ENCODE measurements around the gene ZNF784.

The ZNF784 gene

GRCh38 chr19:55603581-55604292 lies 20.6 kb downstream of the ZNF784 start:
- no peak for DNase-seq (ENCODE audit: low read depth in 2 of 2)

- no peak for DNase-seq (ENCODE audit: low read depth in 2 of 2)
Measured at GRCh38 chr19:55603115-55603514, 21.3 kb downstream of the ZNF784 start.

GRCh38 chr19:55602104-55603001 lies 22.0 kb downstream of the ZNF784 start:
- no peak for DNase-seq (ENCODE audit: low read depth in 2 of 2)

GRCh38 chr19:55601084-55601483 lies 23.3 kb downstream of the ZNF784 start:
- no peak for DNase-seq (ENCODE audit: low read depth in 2 of 2)

- no peak for DNase-seq (ENCODE audit: low read depth in 2 of 2)
Measured at GRCh38 chr19:55600662-55601028, 23.7 kb downstream of the ZNF784 start.

- DNase-seq (ENCODE audit: low read depth in 2 of 2), result peak; percentile 72 to 81
Measured at GRCh38 chr19:55599842-55600661, 24.3 kb downstream of the ZNF784 start, which contains the start of gene ZNF524. Gene ZNF524 (plus strand): TSS chr19:55600288. CDS start chr19:55602113, 1,825 bp downstream.

- peak; percentile 93 to 94 for DNase-seq (ENCODE audit: low read depth in 2 of 2)
Measured at GRCh38 chr19:55599468-55599841, 24.9 kb downstream of the ZNF784 start, which contains the start of gene FIZ1. Gene FIZ1 (minus strand): TSS chr19:55599517. CDS start chr19:55597865, 1,652 bp downstream.

- peak; percentile 85 to 92 for DNase-seq (ENCODE audit: low read depth in 2 of 2)
Measured at GRCh38 chr19:55598719-55599467, 25.5 kb downstream of the ZNF784 start.

GRCh38 chr19:55598034-55598433 lies 26.3 kb downstream of the ZNF784 start:
- DNase-seq (ENCODE audit: low read depth in 2 of 2), result no peak

- no peak for DNase-seq (ENCODE audit: low read depth in 2 of 2)
Measured at GRCh38 chr19:55597501-55597921, 26.9 kb downstream of the ZNF784 start.

- DNase-seq (ENCODE audit: low read depth in 2 of 2), result no peak
Measured at GRCh38 chr19:55596304-55596703, 28.1 kb downstream of the ZNF784 start.

- DNase-seq (ENCODE audit: low read depth in 2 of 2), result no peak
Measured at GRCh38 chr19:55594996-55595545, 29.3 kb downstream of the ZNF784 start.

GRCh38 chr19:55593096-55593772 lies 31.1 kb downstream of the ZNF784 start:
- no peak for DNase-seq (ENCODE audit: low read depth in 2 of 2)

GRCh38 chr19:55592391-55593090 lies 31.8 kb downstream of the ZNF784 start:
- no peak for DNase-seq (ENCODE audit: low read depth in 2 of 2)

GRCh38 chr19:55591555-55591954 lies 32.8 kb downstream of the ZNF784 start:
- DNase-seq (ENCODE audit: low read depth in 2 of 2), result no peak

GRCh38 chr19:55590617-55591016 lies 33.7 kb downstream of the ZNF784 start:
- no peak for DNase-seq (ENCODE audit: low read depth in 2 of 2)

- DNase-seq (ENCODE audit: low read depth in 2 of 2), result no peak
Measured at GRCh38 chr19:55590109-55590508, 34.3 kb downstream of the ZNF784 start.

GRCh38 chr19:55588738-55589137 lies 35.6 kb downstream of the ZNF784 start:
- no peak for DNase-seq (ENCODE audit: low read depth in 2 of 2)

GRCh38 chr19:55586976-55587668 lies 37.2 kb downstream of the ZNF784 start:
- peak; percentile 88 to 91 for DNase-seq (ENCODE audit: low read depth in 2 of 2)
